ENCODE data around the gene TTC7B.

Gene TTC7B

DNA sequence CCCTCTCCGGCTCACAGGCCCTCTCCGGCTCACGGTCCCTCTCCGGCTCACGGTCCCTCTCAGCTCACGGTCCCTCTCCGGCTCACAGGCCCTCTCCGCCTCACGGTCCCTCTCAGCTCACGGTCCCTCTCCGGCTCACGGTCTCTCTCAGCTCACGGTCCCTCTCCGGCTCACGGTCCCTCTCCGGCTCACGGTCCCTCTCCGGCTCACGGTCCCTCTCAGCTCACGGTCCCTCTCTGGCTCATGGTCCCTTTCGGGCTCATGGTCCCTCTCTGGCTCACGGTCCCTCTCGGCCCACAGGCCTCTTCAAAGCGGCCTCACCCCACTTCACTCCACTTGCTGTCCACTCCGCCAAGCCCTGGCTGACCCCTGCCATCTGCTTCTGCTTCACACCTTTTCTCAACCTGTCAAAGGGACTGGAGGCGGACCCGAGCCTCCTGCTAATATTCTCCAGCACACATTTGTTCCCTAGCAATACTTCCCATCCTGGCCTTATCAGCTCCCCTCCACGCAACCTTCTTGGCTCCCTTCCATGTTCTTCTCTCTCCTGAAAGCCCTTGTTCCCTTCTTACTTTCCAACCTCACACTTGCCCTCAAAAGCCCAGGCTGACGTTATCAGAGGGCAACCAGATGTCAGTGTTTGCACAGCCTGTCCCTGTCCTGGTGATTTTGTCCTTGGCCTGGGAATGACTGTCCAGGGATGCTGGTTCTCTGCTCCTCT is 242.7 kb downstream of the TTC7B start:
- no peak for DNase-seq

DNA sequence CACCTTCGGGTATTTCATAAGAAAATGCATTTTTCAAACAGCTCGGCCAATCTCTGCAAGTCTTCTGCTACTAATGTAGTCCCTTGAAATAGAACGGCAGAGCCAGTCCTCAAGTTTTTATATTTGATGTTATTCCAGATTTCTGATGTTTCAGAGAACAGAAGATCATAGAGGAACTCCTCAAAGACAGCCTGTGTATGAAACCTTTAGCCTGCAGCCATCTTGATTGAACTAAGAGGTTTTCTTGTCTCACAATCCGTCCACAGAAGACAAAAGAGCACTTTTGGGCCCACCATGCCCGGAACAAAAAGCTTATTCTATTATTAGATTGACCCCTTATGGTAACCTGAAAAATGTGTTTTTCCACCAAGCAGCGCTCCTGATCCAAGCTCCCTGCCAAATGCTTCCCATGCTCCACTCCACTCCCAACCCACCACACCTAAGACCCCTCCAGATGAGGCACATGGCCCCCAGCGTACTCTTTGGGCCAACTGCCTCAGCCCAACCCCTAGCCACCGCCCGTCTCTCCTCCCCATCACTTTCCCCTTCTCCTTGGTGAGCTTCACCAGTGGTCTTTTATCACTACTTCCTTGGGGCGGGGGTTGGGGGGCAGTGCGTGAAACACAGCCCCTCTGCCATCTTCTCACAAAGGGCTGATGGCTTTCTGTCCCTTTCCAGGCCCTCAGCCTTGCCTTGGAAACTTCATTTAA is 243.6 kb downstream of the TTC7B start:
- no peak for DNase-seq

DNA sequence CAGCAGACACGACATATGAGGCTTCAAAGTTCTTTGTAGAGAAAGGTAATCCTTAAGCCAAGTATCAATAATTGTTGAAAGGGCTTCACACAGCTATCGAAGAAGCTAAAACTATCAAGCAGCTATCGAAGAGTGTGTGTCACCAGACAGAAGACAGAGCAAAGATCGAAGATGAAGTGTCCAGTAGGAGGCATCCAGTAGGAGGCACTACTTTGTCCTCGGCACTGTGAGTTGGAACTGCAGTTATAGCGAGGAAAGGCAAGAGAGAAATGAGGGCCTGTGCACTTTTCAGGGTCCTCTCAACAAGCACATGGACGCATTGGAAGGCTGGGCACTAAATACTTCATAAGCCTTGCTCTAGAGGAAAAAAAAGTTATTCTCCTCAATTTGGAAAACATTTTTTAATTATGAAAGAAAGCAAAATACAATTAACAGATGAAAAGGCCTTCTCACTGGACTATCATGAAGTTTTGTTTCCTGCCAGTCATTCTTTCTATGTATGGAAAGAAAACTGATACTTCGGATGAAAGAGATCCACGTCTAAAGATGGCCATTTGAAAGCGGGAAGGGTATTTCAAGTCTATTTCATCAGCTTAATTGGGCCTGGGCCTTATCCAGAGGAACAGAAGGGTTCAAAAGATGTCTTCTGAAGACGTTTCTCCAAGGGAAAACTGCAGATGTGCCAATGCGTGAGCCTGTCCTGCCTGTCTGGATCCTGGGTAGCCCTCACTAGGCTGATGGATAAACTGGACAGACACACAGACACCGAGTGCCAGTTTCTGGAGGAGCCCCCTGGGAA is 244.9 kb downstream of the TTC7B start:
- DNase-seq: no peak

DNA sequence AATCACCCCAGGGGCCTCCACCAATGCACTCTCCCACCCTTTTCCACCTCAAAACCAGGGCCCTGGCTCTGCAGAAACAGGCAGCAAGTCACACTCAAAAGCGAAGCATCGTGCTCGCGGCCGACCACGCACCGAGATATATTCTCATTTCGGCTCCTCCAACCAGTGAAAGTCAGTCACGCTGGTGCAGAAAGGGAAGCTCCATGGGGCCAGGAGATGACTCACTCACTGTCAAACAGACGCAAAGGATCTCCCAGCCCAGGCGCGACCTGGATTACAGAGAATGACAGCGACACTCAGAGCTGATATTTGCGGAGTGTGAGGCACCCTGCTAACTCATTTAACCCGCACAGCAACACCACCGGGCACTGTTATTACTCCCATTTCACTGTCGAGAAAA is 245.8 kb downstream of the TTC7B start:
- DNase-seq: peak in 1 of 4 experiments; percentile 4

DNA sequence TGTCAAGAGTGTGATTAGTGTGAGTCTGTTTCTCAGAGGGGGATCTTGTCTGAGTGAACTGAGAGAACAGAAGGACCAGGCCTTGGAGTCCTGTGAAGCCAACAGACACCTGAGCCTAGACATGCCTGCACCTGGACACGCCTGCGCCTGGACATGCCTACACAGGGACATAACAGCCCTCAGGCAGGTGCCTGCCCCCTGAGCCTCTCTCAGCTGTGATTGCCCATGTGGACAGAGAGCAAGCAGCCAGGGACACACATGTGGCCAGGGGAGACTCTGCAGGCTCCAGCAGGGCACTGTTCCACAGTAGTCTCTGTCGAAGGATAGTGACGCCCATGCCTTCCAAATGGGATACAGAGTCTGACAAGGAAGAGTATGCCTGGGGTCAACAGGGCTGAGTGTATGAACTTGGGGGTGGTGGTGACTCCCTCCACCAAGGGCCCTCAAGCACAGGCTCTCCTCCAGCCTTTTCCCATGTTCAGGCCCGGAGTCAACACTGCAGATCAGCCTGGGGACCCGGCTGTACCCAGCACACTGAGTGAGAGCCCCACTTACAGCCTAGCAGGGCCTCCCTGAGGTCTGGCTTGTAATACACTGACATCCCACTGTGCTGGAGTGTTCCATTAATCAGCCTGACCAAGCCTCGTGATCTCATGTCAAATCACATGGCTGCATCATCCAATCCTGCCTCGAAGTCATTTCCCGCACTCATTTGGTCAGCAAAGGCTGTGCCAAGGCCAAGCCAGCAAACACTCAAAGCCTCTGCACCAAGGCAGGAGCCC is 246.4 kb downstream of the TTC7B start:
- DNase-seq: no peak

DNA sequence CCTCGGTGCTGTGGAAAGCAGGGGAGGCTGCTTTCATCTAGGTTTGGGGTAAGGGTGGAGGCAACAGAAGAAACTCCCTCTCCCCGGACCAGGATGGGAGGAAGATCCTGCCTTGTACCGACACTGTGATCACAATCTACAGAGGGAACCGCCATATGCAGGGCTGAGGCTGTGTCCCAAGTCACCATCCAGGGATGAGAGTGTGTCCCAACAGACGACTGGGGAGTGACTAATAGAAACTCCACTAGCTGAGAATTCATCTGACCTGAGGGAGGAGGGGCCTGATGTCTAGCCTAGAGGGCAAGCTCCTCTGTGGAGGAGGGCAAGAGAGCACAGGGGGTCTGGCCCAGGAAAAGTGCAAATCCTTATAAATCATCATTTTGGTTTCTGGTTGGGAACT is 247.0 kb downstream of the TTC7B start:
- no peak for DNase-seq

DNA sequence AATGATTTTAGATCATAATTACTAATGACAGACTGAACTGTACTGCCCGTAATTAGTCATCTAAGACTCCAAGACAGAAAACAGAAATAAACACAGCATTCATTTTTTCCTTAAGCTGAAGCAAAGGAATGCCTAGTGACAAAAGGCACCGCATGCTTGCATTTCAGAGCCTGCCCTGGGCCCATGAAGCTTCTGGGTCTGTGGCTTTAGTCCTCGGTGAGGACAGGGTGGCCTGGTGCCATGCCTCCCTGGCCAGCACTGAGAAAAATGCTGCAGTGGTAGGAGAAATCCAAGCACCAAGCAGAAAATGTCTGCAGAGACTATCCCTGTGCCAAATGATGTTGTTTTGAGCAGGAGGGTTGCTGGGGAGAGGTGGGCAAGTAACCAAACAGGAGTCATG is 247.8 kb downstream of the TTC7B start:
- DNase-seq: no peak

DNA sequence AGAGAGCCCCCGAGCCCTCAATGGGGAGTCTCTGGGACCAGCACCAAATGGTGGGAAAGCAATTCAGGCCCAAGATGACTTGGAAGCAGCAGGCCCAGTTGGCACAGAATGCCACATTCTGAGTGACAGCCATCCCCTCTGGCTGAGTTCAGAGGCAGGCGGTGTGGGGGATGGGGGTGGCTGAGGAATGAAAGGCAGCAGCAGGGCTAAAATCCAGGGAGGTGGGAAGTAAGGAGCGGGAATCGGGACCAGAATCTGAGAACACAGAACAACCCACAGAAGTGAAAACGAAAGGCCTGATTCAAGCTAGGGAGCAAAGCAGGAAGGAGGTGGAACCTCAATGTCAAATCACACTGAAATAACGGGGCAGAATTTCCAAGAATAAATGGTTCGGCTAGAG is 248.2 kb downstream of the TTC7B start:
- DNase-seq: no peak

DNA sequence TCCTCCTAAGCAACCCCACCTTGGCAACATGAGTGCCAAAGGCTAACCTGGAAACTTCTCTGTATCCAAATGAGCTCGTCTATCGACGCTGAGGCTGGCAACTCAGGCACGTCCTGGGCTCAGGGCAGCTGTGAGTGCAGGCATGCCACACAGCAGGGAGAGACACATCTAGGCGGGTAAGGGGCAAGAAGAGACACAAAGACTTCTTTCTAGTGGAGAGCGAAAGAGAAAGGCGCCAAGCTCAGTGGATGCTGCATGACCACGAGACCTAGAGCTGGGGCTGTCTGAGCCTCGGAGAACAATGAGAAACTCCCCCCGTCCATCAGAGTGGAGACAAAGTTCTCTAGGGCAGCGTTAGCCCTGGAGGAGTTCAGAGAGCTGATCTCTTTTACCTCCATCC is 249.0 kb downstream of the TTC7B start:
- no peak for DNase-seq

DNA sequence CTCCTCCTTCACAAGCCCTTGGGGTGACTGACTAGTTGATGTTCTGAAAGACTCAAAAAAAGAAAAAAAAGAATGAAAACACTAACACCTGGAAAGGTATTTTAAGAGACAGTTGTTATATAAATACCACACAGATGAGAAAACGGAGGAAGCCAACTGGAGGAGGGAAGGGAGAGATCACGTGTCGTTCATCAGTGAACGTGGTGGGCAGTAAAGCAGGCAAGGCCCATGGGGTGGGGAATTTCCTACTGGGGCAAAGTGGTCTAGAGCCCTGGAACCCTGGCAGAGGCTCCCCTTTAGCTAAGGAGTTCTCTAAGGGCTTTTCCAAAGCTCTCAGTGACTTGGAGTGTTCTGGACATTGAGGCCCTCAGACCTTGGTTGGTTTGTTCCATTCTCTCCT is 249.7 kb downstream of the TTC7B start:
- no peak for DNase-seq

DNA sequence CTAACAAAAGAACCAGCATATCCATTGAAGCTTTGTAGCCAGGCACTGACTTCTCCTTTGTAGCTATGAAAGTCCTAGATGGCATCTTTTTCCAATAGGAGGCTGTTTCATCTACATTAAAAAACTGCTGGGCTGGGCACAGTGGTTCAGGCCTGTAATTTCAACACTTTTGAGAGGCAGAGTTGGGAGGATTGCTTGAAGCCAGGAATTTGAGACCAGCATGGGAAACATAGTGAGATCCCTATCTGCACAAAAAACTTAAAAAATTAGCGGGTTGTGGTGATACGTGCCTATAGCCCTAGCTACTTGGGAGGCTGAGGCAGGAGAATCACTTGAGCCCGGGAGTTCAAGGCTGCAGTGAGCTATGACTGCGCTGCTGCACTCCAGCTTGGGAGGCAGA is 251.7 kb downstream of the TTC7B start:
- DNase-seq: no peak

DNA sequence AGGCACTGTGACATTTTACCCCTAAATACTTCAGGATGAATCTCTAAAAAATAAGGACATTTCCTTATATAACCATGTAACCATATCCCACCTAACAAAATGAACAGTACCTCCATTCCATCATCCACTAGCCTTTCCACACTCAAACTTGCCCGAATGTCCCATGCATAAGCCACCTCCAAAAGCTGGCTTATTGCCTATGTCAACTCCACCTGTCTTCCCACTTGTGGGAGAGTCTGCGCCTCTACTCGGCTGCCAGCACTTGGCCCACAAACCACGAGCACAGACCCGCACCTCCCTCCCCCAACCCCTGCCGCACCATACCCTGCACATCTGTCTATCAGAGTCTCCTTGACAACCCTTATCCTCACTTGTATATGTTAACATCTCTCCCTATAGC is 253.6 kb downstream of the TTC7B start:
- no peak for DNase-seq

DNA sequence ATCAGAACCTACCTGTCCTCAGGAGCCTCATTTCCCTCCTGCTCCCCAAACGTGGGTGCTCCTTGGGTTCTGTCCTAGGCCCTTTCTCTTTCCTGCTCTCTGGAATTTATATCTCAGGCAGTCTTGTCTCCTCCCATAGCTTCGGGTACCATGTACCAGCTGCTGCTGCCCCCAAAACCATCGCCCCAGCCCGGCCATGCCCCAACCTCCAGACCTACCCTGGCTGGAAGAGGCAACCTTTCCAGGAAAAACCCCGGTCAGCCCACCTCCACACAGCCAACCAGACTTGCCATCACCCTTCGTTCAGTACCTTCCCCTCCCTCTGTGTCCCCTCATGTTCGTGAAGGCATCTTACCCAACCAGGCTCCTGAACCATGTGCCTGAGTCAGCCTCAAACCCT is 254.3 kb downstream of the TTC7B start:
- DNase-seq: no peak

DNA sequence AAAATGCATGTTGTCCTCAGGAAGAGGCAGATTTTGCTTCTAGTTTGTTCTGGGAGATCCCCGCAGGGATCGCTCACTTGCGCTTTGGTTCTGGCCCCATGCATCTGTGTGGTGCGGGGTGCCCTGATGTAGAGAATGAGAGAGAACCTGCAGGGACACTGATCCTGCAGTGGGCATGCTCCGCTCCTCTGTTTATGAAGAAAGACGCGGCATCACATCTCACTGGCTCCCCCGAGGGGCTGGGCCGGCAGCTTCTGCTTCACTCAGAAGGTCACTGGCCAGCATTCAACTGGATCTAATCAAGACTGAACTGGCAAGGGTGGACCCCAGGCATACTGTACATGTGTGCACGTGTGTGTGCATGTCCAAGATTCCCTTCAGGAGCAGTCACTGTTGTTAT is 255.2 kb downstream of the TTC7B start:
- DNase-seq: no peak

DNA sequence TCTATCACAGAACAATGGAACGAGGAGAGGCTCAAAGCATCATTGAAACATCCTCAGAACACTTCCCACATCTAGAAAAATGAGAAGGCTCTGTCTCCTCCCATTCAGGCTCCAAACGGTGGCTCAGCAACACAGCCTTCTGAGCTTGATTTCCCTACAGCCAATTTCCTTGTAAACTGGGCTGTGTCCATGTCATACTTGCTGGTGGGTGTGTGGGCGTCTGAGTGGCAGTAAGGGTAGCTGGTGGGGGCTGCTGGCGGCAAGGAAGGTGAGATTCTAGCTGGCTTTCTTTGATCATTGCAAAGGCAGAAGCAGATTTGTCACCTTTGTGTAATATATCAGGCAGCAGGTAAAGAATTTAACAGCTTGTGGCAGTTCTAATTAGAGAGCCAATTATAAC is 255.7 kb downstream of the TTC7B start:
- no peak for DNase-seq

DNA sequence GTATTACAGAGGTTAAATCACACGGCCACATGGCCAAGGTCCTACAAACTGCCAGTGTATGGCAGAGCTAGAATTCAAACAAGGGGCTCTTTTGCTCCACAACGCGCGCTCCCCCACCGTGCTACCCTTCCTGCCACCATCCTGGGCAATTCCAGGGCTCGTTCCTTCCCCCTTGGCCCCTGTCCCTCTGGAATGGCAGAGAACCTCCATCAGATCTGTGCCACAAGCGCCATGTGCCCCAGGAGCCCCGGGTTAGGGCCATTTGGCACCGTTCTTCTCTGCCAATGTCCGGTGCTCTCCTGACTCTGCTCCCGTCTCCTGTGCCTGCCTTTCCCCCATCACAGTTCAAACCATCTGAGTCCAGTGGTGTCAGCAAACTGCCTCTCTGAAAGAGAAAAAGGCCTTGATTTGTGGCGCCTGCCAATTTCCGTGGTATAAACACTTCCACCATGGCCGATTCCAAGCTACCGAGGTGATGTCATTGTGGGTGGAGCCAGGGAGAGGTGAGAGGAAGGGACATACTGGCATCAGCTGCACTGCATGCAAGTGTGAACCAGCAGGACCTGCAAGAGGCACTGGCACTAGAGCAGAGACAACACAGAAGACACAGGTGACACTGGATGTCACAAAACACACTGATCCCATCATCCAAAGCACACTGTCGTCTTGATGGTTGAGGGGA is 256.3 kb downstream of the TTC7B start:
- DNase-seq: no peak

DNA sequence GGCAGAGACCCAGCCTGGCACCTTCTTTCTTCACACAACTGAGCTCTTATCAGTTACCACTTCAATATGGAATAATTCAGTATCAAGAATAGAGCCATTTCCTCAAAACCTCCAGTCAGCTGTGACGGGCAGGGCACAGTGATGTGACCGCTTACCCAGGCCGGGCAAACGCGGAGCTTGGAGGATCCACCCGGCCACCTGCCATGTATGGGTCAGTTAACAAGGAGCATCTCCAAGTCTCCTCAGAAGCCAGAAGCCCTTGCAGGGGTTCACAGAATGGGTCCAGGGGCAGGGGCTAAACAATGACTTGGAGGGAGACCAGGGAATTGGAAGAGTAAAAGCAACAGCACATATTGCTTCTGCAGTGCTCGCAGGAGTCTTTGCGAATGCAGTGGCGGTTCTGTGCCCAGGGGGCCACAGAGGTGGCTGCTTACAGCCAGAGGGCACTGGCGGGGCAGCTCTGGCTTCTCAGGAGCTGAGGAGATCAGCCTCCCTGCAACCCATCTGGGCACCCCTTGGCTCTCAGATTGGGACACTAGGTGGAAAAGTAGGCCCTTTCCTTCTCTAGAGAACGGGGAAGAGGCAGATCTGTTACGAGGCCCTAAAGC is 257.1 kb downstream of the TTC7B start:
- DNase-seq: no peak

DNA sequence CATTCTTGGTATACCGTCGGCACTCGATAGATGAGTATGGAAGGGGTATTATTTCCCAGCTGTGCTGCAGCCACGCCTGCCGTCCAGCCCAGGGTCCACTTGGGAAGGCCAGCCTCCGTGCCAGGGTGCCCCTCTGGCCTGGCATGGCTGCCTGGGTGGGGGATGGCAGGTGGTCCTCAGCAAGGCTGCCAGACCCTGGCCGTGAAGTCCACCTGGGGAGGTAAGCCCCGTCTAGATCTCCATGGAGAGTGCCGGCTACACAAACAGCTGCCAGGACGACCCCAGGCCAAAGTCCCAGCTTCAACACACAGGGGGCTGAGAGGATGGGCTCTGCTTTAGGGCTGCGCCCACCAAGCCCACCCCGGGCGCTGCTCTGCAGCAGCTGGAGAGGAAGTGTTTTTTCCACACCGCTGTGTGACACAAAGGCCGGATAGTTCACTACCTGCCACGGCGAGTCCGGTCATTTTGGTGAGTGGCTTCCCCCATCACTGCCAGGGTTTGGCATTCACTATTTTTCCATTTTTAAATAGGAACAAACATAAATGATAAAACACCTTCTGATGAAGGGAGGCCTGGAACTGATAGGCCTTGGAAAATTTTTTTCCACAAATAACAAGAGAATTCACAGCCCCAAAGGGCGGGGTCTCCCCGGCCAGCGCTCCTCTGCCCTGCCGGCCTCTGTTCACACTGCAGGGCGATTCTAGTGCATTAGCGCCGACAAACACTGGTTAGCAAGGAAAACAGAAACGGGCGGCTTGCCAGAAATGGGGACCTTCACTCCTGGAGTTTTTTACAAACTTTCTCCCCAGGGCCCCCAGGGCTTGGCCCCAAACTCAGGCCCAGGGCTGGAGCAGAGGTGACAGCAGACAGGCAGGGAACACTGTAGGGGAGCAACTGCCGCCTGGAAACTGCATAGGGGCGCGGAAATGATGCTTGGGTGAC is 257.9 kb downstream of the TTC7B start:
- no peak for DNase-seq

DNA sequence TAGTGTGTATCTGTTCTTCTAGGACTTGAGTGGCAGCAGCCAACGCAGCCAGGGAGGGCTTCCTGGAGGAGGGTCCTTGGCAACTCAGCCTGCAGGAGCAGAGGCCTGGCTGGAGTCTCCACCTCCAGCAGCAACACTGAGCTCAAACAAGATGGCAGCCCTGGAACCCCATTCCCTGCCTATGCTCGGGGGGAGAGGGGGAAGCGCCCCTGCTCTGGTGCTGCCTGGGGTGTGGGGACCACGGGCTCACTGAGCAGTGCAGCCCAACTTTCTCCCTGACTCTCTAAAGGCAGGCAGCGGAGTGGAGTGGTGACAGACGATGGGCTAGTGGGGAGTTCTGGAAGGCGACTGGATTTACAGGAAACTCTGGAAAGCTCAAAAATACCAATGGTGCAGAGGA is 258.7 kb downstream of the TTC7B start:
- no peak for DNase-seq

DNA sequence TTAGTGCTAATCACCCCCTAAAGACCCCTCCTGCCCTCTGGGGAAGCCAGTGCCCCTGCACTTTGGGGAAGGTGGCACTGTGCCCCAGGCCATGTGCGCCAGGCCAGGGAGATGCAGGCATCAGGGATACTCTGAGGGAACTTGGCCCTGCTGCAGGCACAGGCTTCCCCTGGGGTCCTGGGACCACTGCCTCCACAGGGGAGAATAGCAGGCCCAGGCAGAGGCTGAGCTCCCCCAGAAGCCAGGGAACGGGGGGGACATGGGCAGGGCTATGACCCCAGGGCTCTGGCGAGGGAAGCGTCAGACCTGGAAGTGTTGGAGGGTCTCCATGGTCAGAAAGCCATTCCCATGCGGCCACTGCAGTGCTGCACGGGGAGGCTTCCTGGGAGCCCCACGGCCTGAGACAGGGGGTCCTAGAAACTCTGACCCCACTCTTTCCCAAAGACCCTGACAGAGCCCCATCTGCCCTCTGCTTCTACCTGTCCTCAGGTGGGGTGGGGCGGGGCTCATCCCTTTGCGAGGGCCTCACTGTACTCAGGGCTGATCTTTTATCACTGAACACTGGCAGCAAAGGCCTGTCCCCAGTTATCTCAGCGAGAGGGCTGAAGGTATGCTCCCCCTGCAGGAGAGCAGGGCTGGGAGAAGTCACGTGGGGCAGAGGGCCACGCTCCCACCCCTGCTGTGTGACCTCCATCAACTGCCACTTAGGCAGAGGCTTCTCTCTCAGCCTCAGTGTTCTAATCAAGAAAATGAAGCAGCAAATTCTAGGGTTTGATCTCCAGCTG is 259.4 kb downstream of the TTC7B start:
- no peak for DNase-seq
